ENCODE results near the gene TMEM60.

GRCh38 chr7:77811516-77812289, 13.5 kb upstream of the TMEM60 start:
- no peak for TF ChIP-seq EP300 (IDR thresholded peaks at IDR 0.05; ENCODE audit: borderline replicate concordance)
- no peak for TF ChIP-seq USF1 (IDR thresholded peaks at IDR 0.05)
- peak; percentile 56; the same call in 1 of the 2 replicates for TF ChIP-seq TEAD4 (IDR thresholded peaks at IDR 0.05)
- TF ChIP-seq REST (IDR thresholded peaks at IDR 0.05; ENCODE audit: low read depth), result no peak
- TF ChIP-seq MAX (IDR thresholded peaks at IDR 0.05), result no peak
- TF ChIP-seq TAF1 (IDR thresholded peaks at IDR 0.05; ENCODE audit: low read depth), result no peak
- no peak for TF ChIP-seq FOXM1 (IDR thresholded peaks at IDR 0.05; ENCODE audit: borderline replicate concordance, low read depth)
- no peak for TF ChIP-seq CREB1 (IDR thresholded peaks at IDR 0.05; ENCODE audit: low read depth)
- TF ChIP-seq CEBPB (IDR thresholded peaks at IDR 0.05), result no peak
- no peak for TF ChIP-seq NFIC (IDR thresholded peaks at IDR 0.05)
- TF ChIP-seq RAD21 (IDR thresholded peaks at IDR 0.05; ENCODE audit: low read depth), result no peak
- TF ChIP-seq EGR1 (IDR thresholded peaks at IDR 0.05), result no peak
